ENCODE results near the gene SENP5.

The SENP5 gene

DNA sequence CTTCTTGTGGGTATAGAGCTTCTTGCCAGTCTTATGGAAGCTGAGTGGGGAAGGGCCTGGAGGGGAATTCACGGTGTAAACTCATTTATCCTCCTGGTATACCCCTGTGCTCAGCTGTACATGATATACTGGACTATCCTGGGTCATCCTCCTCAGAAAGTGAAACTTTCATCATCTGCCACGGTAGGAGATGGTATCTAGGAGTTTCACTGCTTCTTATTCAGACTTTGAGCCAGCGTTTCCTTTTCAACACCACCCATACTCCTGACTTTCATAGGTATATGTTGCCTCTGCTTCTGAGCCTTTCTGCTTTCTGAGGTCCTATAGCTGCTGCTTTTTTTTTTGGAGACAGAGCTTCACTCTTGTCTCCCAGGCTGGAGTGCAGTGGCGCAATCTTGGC, 15.6 kb downstream of the SENP5 start:
- no peak for DNase-seq (ENCODE audit: low read depth in 2 of 2)

DNA sequence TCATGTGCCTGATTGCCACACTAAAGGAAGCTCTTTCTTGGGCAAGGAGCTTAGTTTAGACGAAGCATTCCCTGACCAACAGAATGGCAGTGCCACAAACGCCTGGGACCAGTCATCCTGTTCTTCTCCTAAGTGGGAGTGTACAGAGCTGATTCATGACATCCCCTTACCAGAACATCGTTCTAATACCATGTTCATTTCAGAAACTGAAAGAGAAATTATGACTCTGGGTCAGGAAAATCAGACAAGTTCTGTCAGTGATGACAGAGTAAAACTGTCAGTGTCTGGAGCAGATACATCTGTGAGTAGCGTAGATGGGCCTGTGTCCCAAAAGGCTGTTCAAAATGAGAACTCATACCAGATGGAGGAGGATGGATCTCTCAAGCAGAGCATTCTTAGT, 18.4 kb downstream of the SENP5 start:
- no peak for DNase-seq (ENCODE audit: low read depth in 2 of 2)

DNA sequence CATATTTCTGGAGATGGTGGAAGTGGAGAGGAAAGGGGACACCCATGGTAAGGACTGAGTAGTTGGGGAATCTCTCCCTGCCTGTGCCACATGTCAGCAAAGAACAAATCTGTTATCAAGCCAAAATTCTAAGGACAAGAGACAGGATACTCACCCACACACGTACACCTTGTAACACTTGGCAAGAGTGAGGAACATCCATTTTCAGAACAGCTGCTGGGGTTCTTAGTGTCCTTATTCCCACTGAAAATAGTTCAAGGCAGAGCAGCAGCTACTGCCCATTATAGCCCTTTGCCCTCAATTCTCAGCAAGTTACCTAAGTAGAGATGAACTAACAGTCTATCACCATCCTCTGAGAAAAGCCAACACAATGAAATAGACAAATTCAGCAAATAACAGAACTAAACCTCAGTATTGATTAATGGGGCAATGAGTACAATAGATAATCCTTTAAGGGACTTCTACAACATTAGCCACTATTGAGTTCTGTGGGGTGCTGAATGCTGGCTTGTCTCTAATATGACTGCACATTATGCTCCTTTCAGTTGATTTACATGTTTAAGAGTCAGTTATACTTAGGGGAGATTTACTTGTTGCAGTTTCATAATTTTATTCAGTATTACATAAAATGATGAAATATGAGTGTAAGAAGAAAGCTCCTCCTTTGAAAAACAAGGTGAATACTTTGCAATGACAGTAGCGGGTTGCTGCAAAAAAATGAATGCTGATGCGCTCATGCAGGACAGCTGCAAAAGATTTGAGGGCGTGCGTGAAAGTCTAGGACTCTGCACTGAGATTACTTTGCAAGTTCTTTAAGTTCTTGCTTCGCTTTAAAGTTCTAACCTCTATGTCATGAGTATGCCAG, 22.4 kb downstream of the SENP5 start:
- peak; percentile 14 to 20 for DNase-seq (ENCODE audit: low read depth in 2 of 2)

DNA sequence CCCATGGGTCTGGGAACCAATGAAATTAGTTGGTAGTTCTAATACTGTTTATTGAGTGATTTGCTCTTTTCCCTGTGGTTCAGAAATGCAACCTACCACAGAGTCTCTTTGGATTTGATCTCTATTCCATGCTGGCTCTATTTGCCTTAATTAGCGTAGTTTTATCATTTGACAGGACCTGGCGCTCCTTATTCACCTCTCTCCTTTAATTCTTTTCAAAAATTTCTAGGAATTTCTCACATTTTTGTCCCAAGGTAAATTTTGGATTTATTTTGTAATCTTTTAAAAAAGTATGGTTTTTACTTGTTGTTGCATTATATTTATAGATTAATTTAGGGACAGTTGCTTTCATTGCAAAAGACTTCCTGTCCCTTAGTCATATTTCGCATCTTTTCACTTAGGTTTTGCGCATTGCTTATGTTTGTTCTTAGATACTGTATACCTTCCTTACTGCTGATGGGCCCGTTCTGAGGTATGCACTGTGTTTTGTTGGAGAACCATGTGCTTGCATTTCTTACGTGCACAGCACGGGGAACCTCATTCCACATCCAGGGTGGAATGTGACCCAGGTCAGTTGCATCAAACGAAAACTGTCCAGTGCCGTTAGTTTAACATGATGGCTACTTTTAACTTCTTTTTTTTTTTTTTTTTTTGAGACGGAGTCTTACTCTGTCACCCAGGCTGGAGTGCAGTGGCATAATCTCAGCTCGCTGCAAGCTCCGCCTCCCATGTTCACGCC, 27.0 kb downstream of the SENP5 start:
- no peak for DNase-seq (ENCODE audit: low read depth in 2 of 2)

DNA sequence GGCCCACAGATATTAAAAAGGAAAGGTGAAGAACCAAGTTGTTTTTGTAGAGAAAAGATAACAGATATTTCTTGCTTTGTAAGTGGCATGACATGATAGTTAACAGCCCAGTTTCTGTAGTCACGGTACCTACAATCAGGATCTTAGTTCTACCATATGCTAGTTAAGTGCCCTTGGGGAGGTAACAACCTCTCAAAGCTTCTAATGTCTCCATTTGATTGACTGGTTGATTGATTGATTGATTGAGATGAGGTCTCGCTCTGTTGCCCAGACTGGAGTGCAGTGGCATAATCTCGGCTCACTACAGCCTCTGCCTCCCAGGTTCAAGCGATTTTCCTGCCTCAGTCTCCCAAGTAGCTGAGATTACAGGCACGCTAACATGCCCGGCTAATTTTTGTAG, 28.5 kb downstream of the SENP5 start:
- DNase-seq (ENCODE audit: low read depth in 2 of 2): no peak

DNA sequence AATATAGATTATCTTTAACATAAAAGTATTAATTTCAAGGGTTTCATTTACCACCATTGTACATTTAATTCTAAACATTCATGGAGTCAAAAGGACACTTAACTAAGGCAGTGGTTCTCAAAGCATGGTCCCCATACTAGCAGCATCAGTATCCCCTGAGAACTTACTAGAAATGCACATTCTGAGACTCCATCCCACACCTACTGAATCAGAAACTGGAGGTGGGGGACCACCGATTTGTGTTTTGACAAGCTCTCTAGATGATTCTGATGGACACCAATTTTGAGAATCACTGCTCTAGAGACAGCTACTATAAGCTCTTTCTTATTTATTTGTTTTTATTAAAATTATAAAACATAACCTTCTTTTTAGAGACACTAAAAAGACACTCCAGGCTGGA, 34.0 kb downstream of the SENP5 start:
- no peak for DNase-seq (ENCODE audit: low read depth in 2 of 2)

DNA sequence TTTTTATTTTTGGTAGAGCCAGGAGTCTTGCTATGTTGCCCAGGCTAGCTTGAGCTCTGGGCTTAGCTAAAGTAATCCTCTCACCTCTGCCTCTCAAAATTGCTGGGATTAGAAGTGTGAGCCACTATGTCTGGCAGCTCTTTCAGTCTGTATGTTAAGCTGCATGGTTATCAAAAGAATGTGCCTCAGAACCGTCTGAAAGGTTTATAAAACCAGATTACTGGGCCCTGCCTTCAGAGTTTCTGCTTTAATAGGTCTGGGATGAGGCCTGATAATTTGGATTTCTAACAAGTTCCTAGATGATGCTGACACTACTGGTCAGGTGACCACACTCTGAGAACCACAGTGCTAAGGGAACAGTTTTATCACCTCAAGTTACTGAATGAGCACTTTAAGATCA, 34.6 kb downstream of the SENP5 start:
- DNase-seq (ENCODE audit: low read depth in 2 of 2): no peak

DNA sequence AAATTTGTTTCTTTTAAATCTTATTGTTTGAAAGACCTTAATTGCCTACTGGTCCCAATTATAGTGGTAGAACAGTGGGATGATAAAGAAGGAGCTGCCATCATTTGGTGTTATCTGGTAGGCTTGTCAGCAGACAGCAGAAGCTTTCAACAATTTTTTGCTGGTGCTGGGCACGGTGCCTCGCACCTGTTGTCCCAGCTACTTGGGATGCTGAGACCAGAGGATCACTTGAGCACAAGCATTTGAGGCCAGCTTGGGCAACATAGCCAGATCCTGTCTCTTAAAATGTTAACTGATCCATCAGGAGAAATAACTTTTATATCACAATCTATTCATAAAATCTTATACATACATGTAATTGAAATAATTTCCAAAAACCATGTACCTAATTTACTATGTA, 36.0 kb downstream of the SENP5 start:
- no peak for DNase-seq (ENCODE audit: low read depth in 2 of 2)

DNA sequence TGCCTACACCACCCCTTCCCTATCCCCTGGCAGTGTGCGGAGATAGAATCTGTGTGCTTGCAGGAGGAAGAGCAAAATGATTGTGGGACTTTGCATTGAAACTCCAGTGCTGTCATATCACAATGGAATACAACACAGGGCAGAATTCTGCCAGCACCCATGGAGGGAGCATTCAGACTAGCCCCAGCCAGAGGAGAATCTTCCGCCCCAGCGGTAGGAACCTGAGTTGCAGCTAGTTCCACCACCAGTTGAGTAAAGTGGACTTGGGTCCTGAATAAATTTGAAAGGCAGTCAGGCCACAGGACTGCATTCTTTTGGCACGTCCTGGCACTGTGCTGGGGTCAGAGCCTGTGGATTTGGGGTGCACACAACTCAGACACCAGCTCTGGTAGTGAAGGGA, 47.1 kb downstream of the SENP5 start:
- no peak for DNase-seq (ENCODE audit: low read depth in 2 of 2)

DNA sequence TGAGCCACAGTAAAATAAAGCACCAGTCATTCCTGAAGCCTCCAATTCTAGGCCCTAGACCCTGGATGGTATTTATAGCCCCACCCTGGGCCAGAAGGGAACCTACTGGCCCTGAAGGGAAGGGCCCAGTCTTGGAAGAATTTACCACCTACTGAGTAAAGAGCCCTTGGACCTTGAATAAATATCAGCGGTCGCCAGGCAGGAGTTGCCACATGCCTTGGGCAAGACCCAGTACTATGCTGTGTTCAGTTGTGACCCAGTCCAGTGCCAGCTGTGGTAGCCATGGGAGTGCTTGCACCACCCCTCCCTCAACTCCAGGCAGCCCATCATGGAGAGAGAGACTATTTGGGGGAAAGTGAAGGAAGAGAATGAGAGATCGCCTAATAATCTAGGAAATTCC, 47.7 kb downstream of the SENP5 start:
- no peak for DNase-seq (ENCODE audit: low read depth in 2 of 2)

DNA sequence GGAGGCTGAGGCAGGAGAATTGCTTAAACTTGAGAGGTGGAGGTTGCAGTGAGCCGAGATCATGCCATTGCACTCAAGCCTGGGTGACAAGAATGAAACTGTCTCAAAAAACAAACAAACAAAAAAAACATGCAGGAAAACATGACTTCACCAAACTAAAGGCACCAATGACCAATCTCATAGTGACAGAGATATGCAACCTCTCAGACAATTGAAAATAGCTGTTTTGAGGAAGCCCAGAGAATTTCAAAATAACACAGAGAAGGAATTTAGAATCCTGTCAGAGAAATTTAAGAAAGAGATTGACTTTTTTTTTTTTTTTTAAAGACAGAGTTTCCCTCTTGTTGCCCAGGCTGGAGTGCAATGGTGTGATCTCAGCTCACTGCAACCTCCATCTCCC, 48.5 kb downstream of the SENP5 start:
- DNase-seq (ENCODE audit: low read depth in 2 of 2): no peak

DNA sequence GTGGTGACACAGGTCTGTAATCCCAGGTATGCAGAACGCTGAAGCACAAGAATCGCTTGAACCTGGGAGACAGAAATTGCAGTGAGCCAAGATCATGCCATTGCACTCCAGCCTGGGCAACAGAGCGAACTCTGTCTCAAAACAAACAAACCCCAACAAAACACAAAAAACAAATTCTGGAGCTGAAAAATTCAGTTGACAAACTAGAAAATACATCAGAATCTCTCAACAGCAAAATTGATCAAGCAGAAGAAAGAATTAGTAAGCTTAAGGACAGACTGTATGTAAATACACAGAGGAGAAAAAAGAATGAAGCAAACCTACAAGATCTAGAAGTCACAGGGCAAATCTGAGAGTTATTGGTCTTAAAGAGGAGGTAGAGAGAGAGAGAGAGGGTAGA, 49.3 kb downstream of the SENP5 start:
- no peak for DNase-seq (ENCODE audit: low read depth in 2 of 2)

DNA sequence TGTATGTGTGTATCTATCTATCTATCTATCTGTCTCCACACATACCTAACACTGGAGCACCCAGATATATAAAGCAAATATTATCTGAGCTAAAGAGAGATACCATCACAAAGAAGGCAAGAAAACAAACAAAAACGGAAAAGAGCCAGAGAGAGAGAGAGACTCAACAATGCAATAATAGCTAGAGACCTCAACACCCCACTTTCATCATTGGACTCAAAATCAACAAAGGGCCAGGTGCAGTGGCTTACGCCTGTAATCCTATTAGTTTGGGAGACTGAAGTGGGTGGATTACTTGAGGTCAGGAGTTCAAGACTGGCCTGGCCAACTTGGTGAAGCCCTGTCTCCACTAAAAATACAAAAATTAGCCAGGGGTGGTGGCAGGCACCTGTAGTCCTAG, 51.2 kb downstream of the SENP5 start:
- no peak for DNase-seq (ENCODE audit: low read depth in 2 of 2)

DNA sequence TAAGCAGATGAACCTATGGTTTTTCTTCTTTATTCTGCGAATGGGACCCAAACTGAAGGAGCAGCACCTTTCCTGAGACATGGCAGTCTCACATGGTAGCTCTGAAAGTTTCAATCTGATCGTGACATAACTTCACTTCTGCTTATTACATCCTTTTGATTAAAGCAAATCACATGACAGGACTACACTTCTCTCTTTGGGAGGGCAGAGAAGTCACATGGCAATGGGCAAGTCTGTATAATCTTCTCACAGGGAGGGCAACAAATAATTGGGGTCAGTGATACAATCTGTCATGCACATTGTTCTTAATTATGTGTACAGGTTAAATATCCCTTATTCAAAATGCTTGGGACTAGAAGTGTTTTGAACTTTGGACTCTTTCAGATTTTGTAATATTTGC, 53.0 kb downstream of the SENP5 start:
- no peak for DNase-seq (ENCODE audit: low read depth in 2 of 2)

DNA sequence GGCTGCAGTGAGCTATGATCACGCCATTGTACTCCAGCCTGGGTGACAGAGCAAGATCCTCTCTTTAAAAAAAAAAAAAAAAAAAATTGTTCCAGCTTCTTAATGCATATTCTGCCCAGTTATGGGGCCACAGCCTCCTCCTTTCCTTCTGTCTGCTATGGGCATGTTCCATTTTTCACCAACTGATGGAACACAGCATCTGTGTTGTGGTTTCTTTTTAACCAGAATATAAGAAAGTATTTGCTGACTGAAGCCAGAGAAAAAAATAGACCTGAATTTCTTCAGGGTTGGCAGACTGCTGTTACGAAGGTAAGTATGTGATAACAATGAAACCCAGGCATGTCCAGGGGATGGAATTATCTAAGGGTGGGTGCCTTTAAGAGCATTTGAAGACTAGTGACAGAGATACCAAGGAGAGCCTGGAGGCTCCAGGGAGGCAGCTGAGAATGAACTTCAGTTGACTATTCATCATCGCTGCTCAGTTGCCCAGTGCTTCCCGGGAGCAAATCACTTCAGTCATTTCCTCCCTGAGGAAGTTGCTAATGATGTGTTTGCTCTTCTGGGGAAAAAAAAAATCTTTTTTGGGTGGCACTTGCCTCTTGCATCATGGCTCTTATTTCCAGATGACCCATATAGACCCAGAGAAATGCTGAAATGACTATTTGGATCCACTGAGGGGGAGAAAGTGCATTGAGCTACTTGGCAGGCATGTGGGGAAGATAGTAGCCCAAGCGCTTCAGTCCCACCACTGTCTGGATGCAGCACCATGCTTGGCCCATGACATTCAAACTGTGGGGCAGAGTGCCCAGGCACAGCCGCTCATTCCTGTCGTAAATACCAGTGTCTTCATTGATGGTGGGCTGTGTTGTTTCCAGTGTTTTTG, 60.1 kb downstream of the SENP5 start:
- no peak for DNase-seq (ENCODE audit: low read depth in 2 of 2)

DNA sequence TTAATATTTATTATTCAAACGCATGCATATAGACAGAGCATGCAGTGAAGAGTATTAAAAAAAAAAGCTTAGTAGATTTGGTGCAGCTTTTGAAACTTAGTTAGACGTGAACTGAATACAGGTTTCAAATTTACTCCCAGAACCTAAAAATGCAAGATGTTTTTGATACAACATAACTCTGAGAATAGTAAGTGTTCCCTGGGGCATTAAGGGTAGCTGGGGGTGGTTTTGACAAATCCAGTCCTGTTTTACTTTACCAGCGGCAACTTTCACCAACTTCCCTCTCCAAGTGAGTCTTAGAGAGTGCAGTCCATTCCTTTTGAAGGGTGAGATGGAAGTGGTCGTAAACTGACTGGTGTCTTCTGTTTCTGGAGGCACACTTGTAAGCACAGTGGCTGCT, 63.4 kb downstream of the SENP5 start:
- DNase-seq (ENCODE audit: low read depth in 2 of 2): no peak

DNA sequence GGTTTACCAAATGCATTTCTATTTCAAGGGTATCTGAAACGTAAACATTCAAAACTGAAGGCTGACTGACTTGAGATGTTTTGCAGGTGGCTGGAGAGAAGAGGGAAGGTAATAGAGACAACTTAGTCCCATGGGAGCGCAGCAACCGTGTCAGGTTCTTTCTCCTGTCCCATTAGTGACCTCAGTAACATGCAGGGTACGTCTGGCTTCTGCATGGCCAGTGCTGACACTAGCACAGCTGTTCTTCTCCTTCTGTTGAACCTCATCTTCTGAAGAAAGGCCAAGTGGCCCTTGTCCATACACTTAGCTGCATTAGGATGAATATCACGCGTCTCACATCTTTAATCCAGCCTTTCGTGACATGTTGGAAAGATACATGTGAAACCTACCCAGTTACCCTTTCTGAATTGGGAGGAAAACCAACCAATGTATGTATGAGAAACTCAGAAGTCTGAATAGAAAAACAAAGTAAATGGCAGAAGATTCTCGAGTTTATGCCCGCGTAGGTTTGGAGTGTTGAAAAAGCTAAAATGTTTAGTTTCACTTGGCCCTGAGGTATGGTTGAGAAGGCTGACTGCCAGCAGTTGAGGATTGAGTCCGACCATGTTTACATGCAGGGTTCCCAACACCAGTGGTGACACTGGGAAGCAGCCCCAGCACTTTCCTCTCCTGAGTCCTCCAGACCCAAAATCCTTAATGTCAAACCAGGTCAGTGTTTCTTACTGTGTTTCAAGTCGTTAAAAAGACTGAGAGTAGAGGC, 64.3 kb downstream of the SENP5 start:
- DNase-seq (ENCODE audit: low read depth in 2 of 2): no peak

DNA sequence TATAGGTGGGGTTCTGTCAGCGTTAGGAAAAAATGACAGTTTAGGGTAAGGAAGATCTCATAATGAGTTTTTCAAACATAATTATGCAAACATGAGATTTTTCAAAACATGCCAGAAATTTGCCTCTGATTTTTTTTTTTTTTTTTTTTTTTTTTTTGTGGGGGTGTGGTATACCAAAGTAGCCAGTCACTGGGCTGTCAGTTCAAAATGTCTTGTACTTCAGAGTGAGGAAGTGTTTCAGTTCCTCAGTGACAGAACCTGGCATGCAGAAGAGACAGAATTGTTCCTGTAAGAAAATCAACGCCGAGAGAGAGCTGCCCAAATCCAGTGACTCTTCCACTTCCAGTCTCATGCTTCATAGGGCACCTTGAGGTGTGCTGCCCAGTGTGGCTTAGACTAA, 64.9 kb downstream of the SENP5 start:
- no peak for DNase-seq (ENCODE audit: low read depth in 2 of 2)

DNA sequence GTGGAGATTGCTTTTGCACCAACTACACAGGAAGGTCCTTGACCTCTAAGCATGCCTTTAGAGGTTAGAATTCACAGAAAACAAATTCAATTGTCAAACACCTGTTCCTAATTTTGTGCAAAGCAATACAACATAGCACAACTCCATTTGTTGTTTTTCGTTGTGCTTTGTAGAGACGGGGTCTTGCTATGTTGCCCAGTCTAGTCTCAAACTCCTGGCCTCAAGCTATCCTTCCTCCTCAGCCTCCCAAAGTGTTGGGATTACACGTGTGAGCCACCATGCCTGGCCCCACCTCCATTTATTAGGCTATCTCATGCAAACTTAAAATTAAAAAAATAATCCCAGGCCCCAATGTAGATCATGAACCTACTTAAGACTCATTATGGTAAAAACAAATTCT, 68.6 kb downstream of the SENP5 start:
- DNase-seq (ENCODE audit: low read depth in 2 of 2): no peak

DNA sequence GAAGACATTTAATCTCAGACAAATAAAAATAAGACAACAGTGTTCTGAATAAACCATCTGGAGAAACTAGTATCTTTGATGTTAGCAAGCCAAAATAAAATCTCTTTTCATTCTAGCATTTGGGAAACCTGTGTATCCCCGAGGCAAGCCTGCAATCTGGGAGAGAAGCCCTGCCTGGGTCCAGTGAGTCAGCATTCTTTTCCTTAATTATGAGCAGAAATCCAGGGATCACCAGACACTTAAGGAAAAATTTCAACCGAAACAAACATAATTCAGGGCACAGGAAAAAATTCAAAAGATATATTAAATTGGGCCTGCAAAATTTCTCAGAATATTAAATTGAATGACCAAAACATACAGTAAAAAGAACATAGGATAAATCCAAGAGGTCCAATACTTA, 70.4 kb downstream of the SENP5 start:
- DNase-seq (ENCODE audit: low read depth in 2 of 2): no peak

DNA sequence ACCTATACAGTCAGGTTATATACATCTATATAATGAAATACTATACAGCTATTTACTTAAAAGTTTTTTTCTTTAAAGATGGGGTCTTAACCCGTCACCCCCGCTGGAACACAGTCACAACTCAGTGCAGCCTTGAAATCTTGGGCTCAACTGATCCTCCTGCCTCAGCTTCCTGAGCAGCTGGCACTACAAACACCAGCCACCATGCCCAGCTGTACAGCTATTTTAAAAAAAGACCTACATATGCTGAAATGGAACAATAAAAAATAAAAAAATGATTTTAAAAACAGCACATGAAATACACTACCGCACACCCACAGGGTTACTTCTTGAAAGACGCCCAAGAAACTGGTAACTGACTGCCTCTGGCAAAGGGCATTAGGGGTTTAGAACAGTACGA, 70.9 kb downstream of the SENP5 start:
- DNase-seq (ENCODE audit: low read depth in 2 of 2): no peak

Measured in fibroblast of skin of left biceps (primary cell).